T47D (cell line): ENCODE measurements around the gene GAPT.
A peak's percentile ranks its signal among the peaks of the same experiment; 100 is the strongest.

Source experiments
- DNase-seq, 2 experiments: peaks; one replicate each; pipeline versions ENCODE4 v3.0.0 to v3.0.0-alpha.2; 2011 to 2012; ENCODE audit warnings: low read depth in 1 of 2, low spot score in 1 of 2
- JUND ChIP-seq: IDR thresholded peaks from 2 replicates; pipeline ENCODE4 v1.6.1; 2012; ENCODE audit warnings: low read depth
- in situ Hi-C: cut with HindIII; loops from 2 replicates; pipeline ENCODE4 v1.10.0; 2016; ENCODE audit warnings: low sequenced_read_pairs, low pct_unique_long_range_greater_than_20kb

The GAPT gene

DNA sequence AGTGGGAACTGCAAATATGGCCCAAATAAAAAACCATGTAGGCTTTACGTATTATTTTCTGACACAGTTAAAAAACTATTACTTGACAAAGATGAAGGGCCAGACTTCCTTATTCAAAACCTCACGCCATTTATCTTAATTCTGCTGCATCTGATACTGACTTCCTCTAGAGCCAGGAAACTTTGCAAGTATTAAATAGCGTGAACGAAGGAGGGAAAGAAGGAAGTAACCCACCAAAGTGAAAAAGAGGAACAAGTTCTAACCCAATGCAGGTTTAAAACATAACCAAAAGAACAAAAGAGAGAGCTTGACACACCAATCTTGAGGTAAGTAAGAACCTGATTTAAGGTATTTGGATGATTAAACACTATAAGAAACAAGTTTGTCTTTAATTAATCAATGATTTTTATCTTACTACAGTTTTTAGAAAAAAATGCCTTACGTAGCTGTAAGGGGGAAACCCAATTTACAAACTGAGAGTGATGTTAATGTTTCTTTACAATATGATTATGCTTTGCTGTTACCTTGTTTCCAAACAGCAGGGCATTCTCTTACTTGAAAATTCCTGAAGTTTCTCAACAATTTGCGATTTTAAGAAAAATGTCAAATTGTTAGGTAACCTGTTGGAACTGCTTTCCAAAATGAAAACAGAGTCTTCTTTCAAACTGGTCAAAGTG lies at the start of gene GAPT:
GAPT (plus strand) TSS at position 220 of the 677 bp plus-strand sequence. CDS start 3,102 bp downstream, outside the sequence.
- in situ Hi-C loops, result no loop called here
- TF ChIP-seq JUND, result no peak
- no peak for DNase-seq

GRCh38 chr5:58444805-58445204 lies 46.4 kb upstream of the GAPT start:
- TF ChIP-seq JUND, result no peak
- in situ Hi-C loops, result no loop called here
- no peak for DNase-seq

GRCh38 chr5:58446024-58446423 lies 45.2 kb upstream of the GAPT start:
- no peak for DNase-seq
- in situ Hi-C loops, result no loop called here
- no peak for TF ChIP-seq JUND

- in situ Hi-C loops, result no loop called here
- no peak for DNase-seq
- TF ChIP-seq JUND, result no peak
These were observed 44.0 kb upstream of the GAPT start for GRCh38 chr5:58447226-58447625.

GRCh38 chr5:58450018-58450417 lies 41.2 kb upstream of the GAPT start:
- no peak for TF ChIP-seq JUND
- DNase-seq, result no peak
- in situ Hi-C loops, result no loop called here

DNA sequence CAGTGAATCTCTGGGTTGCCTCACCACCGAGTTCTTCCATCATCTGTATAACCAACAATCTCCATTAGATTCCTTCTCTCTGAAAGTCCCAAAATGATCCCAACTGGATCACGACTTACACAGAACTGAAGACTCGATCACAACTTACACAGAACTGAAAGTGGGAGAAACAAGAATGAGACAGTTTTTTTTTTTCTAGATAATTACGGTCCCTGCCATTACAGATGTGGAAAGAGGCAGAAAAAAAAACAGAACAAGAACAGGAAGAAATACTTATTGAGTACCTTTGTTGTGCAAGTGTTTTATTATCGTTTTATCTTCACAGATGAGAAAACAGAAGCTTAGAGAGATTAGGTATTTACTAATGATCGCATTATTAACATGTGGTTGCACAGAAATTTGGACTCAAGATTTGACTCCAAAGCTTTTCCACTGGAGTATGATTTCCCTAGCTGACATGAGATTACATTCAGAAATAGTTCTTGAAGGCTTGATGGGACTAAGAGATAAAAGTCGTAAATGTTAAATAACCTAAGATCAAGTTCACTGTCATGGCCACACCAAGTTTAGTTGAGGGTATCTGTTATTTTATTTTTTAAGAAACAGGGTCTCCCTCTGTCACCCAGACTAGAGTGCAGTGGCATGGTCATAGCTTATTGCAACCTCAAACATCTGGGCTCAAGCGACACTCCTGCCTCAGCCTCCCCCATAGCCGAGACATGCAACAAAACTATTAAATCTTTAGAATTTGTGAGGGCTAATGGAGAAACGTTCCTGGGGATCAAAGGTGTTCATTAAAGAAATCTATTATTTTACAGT lies 40.2 kb upstream of the GAPT start:
- in situ Hi-C loops, result no loop called here
- DNase-seq, result peak in 1 of 2 experiments; percentile 44
- no peak for TF ChIP-seq JUND

DNA sequence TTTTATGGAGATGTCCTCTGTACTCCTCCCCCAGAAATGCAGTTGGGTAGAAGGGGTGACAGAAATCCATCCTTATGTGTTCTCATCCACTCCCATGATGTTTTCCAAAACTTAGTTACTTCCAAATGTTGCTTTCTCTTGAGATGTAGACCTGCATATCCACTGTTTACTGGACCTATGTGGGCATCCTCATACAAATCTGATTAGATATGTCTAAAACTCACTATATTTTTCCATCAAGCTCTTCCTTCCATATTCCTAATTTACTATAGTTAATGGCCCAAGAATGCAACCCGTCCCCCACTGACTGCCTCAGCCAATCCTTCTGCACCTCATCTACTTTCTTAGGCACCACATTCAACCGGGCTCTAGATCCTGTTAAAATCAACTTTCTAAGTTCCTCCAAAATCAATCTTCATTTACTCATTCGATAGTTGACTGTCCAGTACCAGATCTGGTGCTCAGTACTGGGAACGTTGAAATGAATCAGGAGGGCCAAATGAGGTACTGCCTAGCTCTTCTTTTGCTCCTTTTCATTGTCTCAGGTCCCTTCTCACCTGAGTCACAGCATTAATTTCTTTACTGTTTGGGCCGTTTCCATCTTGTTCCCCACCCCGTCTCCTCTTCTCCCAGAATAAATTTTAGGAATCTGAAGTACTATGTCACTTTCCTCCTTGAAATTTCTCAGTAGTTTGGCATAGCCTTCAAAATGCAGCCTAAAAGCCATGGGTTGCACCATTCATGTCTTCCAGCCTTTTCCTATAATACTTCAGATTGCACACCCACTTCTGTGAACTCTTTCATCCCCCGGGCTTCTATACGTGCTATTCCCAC lies 39.3 kb upstream of the GAPT start:
- peak in 1 of 2 experiments; percentile 58 for DNase-seq
- TF ChIP-seq JUND, result no peak
- in situ Hi-C loops, result no loop called here

GRCh38 chr5:58452566-58453258 lies 38.5 kb upstream of the GAPT start:
- peak; percentile 90 for TF ChIP-seq JUND
- in situ Hi-C loops, result no loop called here
- DNase-seq, result peak in 1 of 2 experiments; percentile 84

DNA sequence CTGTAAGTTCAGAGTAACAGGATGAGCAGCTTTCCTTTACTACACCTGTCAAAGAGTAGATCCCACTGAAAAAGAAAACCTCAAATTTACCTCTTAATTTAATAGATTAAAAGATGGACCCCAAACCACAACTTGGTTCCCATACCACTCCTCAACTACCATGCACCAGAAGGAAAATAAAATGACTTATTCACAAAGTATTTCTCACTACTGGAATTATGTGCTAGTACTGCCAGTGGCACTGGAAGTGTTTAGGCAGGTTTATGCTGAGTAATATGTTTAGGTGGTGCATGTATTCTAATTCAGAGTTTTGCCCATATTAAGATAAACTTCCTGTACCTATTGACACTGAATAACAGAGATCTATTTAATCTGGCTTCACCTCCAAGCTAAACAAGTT lies 37.9 kb upstream of the GAPT start:
- peak in 1 of 2 experiments; percentile 30 for DNase-seq
- in situ Hi-C loops, result no loop called here
- TF ChIP-seq JUND, result no peak

GRCh38 chr5:58454025-58454424 lies 37.2 kb upstream of the GAPT start:
- no peak for TF ChIP-seq JUND
- in situ Hi-C loops, result no loop called here
- DNase-seq, result peak in 1 of 2 experiments; percentile 28

DNA sequence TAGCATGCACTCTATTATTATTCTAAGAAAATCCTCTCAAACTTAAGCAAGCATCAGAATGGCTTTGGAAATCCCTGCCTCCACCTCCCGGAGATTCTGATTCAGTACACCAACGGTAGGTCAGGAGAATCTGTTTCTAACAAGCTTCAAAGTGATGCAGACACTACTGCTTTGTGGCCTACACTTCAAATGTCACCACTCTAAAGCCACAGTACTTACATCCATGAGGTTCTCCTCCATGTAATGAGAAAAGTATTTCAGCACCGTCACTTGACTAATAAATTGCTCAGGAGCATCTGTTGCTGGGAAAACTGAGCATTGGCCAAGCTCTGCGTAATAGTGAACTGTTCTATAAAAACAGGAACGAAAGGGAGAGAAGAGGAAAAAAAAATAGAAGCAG lies 36.2 kb upstream of the GAPT start:
- in situ Hi-C loops, result no loop called here
- TF ChIP-seq JUND, result no peak; the same call in 1 of the 2 replicates
- peak in 1 of 2 experiments; percentile 51 for DNase-seq

- TF ChIP-seq JUND, result no peak
- in situ Hi-C loops, result no loop called here
- DNase-seq, result no peak
These were observed 35.8 kb upstream of the GAPT start for GRCh38 chr5:58455480-58455879.

DNA sequence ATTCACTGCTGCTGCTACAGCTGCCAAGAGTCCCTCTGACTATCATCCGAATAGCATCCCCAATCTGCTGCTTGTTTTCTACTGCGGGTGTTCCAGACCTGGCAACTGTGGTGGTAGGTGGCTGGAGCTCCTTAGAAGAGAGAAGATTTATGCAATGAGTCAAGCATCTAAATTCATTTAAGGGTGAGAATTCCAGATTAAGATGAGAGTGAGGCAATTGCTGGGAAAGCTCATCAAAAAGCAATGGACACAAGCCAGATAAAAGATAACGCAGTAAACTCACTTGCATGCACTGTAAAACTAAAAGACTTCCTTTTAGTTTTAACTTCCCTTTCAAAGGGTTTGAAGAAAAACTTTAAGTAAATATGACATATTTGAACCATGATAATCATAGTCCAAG lies 35.2 kb upstream of the GAPT start:
- in situ Hi-C loops, result no loop called here
- no peak; the same call in 1 of the 2 replicates for TF ChIP-seq JUND
- peak in 1 of 2 experiments; percentile 19 for DNase-seq
